Activated CD8-positive, alpha-beta memory T cell treated with anti-CD3 and anti-CD28 coated beads, Interleukin-2, amount 50 U/mL, for 4 hours (primary cell): Measurements from ENCODE around the gene SNX2.
A peak's percentile ranks its signal among the peaks of the same experiment; 100 is the strongest.
"Not testable (repeated sequence)": the region's sequence is repeated elsewhere in the genome, so short reads cannot be mapped to it uniquely, and the experiment has no call there.

ENCODE experiments used
- DNase-seq: peaks from one replicate; pipeline ENCODE4 v3.0.0-alpha.2; 2020

SNX2 gene

GRCh38 chr5:122774861-122775549, at the start of gene SNX2:
SNX2 (plus strand) TSS chr5:122775080; CDS start chr5:122775104, 24 bp downstream.
- peak; percentile 89 for DNase-seq

GRCh38 chr5:122727112-122727541, 47.8 kb upstream of the SNX2 start:
- no peak for DNase-seq

- no peak for DNase-seq
These were observed 44.8 kb upstream of the SNX2 start for GRCh38 chr5:122730037-122730436.

- DNase-seq = no peak
These were observed 44.4 kb upstream of the SNX2 start for GRCh38 chr5:122730456-122730855.

- no peak for DNase-seq
These were observed 38.6 kb upstream of the SNX2 start for GRCh38 chr5:122736086-122736845.

- no peak for DNase-seq
These were observed 36.8 kb upstream of the SNX2 start for GRCh38 chr5:122738088-122738487.

- no peak for DNase-seq
These were observed 33.2 kb upstream of the SNX2 start for GRCh38 chr5:122741681-122742080.

- no peak for DNase-seq
These were observed 31.6 kb upstream of the SNX2 start for GRCh38 chr5:122743261-122743660.

- no peak for DNase-seq
These were observed 29.3 kb upstream of the SNX2 start for GRCh38 chr5:122745597-122745996.

- no peak for DNase-seq
These were observed 25.0 kb upstream of the SNX2 start for GRCh38 chr5:122749886-122750285.

GRCh38 chr5:122751293-122751782, 23.5 kb upstream of the SNX2 start:
- no peak for DNase-seq

- no peak for DNase-seq
These were observed 21.4 kb upstream of the SNX2 start for GRCh38 chr5:122753500-122753899.

- no peak for DNase-seq
These were observed 19.1 kb upstream of the SNX2 start for GRCh38 chr5:122755783-122756182.

GRCh38 chr5:122756264-122756911, 18.5 kb upstream of the SNX2 start:
- no peak for DNase-seq

GRCh38 chr5:122757285-122757684, 17.6 kb upstream of the SNX2 start:
- no peak for DNase-seq

- DNase-seq = no peak
These were observed 15.4 kb upstream of the SNX2 start for GRCh38 chr5:122759241-122760070.

GRCh38 chr5:122760236-122760635, 14.6 kb upstream of the SNX2 start:
- DNase-seq = no peak

- no peak for DNase-seq
These were observed 13.8 kb upstream of the SNX2 start for GRCh38 chr5:122761115-122761514.

- DNase-seq = not testable (repeated sequence)
These were observed 13.0 kb upstream of the SNX2 start for GRCh38 chr5:122761896-122762295.

GRCh38 chr5:122766130-122766529, 8.8 kb upstream of the SNX2 start:
- DNase-seq = no peak

- no peak for DNase-seq
These were observed 4.4 kb upstream of the SNX2 start for GRCh38 chr5:122770477-122770876.

- no peak for DNase-seq
These were observed 2.4 kb upstream of the SNX2 start for GRCh38 chr5:122772446-122772845.

GRCh38 chr5:122773619-122774018, 1.3 kb upstream of the SNX2 start:
- no peak for DNase-seq
